HG02678 (cell line): ENCODE measurements around the gene IGFL2.
"Not testable (repeated sequence)": the region's sequence is repeated elsewhere in the genome, so short reads cannot be mapped to it uniquely, and the experiment has no call there.

Source experiments
- ATAC-seq: cut with Tn5 transposase; IDR thresholded peaks from one replicate; pipeline ENCODE4 v1.9.1; 2021; ENCODE audit warnings: mild to moderate bottlenecking, moderate library complexity; ENCODE audit not compliant: unreplicated experiment

Gene IGFL2

DNA sequence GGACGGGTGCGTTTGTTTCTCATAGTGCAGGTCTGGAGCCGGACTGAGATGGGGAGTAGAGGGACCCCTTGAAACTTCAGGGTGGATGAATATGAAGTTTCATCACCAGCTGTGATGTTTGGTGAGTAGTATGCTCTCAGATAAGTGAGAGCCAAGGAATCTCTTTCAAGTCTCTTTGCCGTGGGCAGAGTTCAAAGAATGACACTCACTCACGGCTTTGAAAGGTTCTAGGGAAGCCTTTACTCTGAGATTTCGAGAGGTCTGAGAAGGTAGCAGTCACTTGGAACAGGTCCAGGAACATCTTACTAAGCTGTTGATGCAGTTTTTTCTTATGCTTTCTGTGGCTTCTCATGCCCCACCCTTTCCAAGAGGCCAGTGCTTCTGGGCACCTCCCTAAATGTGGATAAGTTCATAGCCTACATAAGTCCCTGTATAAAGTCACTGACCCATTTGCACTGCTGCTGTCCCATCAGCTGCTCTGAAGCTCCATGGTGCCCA is at the start of gene IGFL2:
IGFL2 (plus strand) TSS at position 448 of the 498 bp plus-strand sequence; CDS start at position 489, 41 bp downstream.
- no peak for ATAC-seq

GRCh38 chr19:46100344-46100743 is 47.7 kb upstream of the IGFL2 start:
- ATAC-seq: no peak

DNA sequence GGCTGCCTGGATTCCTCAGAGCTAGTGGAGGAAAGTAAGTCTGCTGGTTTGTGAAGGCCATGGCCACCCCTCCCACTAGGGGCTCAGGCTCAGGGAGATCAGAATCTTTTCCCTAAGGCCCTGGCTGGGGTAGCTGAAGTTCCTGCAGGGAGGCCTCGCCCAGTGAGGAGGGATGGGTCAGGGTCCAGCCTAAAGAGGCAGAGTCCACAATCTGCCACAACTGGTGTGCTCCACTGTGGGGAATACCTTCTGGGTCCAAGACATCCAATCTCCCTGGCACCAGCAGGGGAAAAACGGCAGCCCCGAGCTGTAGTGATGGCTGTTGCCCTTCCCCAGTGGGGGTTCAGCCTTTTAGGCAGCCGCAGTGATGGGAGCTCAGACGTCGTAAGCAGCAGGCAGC is 46.7 kb upstream of the IGFL2 start:
- ATAC-seq: no peak

- ATAC-seq: not testable (repeated sequence)
These were observed 45.7 kb upstream of the IGFL2 start for GRCh38 chr19:46102333-46102732.

DNA sequence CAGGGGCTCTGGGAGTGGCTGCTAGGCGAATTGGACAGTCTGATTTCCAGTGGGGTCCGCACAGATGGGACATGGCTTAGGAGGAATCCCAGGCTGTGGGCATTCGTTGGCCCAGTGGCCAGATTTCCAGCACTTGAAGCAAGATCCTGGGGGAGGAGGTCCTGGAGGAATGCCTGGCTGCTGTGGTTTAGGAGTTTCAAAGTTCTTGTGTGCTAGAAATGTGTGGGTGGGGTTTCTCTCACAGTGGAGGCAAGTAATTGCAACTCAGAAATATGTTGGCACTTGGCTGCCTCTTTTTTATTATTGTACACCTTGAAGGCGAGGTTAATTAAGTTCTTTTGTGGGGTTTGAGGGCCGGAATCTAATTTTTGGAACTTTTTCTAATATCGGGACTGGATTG is 40.7 kb upstream of the IGFL2 start:
- no peak for ATAC-seq

DNA sequence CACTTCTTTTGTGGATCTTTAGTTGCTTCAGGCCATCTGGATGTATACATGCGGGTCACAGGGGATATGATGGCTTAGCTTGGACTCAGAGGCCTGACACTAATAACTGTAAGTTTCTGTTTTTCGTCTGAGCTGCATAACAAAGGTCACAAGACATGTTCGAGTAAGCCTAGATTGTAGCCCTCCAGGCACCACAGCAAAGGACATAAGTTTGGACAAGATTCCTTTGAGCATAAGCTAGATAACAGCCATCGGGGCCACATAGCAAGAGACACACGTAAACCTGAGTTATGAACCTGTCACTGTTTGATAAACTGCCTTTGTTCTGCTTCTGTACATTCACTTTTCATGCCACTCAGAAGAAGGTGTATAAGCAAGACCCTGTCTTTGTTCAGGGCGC is 38.2 kb upstream of the IGFL2 start:
- ATAC-seq: no peak

DNA sequence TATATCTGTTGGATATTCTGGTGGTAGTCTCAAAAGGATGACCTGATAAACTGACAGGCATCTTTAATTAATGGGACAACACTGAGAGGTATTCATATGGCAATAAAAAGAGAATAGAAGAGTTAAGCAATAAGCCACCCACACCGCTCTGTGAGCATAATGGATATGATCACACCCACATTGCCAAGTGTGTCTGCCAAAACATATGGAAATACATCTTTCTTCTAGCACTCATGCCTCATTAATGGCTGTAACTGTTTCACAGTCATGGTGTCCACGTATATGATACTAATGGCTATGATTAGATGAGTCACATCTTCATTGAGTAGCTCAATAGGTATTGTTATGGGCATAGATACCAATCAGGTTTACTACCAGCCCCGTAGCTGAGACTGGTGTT is 36.7 kb upstream of the IGFL2 start:
- no peak for ATAC-seq

- no peak for ATAC-seq
These were observed 35.5 kb upstream of the IGFL2 start for GRCh38 chr19:46112527-46112926.

- no peak for ATAC-seq
These were observed 34.3 kb upstream of the IGFL2 start for GRCh38 chr19:46113726-46114125.

- ATAC-seq: no peak
These were observed 32.5 kb upstream of the IGFL2 start for GRCh38 chr19:46115396-46116106.

GRCh38 chr19:46116121-46116520 is 31.9 kb upstream of the IGFL2 start:
- no peak for ATAC-seq

- no peak for ATAC-seq
These were observed 29.9 kb upstream of the IGFL2 start for GRCh38 chr19:46118136-46118535.

DNA sequence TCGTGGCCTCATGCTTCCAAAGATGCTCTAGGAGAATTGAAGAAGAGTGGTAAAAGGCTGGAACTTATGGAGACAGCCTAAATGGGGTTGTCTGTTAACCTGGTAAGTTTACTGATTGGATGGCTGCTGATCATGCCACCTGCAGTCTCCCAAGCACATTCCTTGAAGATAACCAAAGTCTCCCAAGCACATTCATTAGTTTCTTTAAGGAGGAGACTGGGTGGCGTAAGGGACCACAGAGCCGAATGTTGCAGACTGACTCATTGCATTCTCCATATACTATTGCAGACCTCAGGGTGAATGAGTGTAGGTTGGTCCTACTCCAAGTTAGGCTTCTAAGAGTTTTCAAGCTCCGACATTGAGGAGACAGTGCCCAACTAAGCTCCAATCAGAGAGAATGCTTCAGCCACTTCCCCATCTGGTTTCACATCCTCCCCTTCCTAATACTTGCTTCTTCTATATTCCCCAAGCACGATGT is 23.4 kb upstream of the IGFL2 start, which contains the start of gene IGFL3:
IGFL3 (minus strand) TSS at position 51 of the 478 bp plus-strand sequence; CDS start at position 12, 39 bp downstream.
- ATAC-seq: no peak

DNA sequence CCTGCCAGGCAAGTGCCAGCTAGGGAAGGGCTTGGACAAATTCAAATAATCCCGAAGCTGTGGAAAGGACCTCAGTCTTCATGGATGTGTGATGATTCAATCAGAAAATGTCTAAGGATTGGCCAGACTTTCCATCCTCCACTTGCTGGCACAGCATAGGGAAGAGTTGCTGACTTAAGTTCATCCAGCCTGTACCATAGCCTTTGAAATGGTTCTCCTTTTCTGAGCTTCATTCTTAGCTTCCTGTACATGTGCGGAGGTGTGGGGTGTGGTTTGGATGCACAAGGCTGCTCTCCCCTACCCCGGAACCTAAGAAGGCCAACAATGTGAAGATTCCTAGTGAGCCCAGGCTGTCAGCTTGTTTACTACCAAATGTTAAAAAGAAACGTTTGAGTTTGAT is 22.6 kb upstream of the IGFL2 start:
- no peak for ATAC-seq

DNA sequence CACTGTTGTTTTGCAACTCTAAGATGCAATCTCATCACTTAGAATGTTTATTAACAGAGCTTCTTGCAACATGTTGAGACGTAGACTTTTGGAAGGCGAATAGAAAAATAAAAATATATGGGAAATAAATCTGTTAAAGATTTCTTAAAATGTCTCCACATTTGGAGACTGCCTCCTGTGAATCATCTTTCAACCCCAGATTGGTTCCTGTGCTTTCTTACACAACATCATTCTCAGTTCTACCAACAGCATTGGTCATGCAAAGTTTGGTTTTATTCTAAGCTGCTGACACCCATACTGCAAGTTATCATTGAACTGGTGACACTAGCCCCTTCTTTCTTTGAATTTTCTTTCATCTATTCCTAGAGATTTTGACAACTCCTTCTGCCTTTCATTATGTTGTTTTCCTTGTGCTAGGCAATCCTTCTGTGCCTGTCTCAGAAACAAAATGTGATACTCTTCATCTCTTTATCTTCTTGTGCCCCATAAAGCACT is 21.9 kb upstream of the IGFL2 start:
- no peak for ATAC-seq

DNA sequence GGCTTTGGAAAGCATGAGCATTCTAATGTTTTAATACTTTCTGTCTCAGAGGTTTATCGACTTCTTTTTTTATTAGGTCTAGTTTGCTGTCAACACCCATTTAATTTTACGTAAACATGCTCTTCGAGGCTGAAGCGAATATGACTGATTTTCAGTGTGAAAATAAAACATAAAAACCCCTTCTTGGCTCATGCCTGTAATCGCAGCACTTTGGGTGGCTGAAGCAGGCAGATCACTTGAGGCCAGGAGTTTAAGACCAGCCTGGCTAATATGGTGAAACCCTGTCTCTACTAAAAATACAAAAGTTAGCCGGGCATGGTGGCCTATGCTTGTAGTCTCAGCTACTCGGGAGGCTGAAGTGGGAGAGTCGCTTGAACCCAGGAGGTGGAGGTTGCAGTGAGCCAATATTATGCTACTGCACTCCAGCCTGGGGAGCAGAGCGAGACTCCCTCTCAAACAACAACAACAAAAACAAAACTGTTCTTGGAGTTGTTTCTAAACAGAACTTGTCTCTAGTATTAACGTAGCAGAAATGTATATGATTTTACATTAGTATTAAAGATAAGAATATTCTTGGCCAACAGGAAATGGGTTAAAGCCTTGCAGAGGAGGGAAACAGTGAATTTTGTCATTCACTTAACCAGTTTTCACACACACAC is 16.4 kb upstream of the IGFL2 start:
- no peak for ATAC-seq

- no peak for ATAC-seq
These were observed 15.4 kb upstream of the IGFL2 start for GRCh38 chr19:46132508-46133100.

GRCh38 chr19:46133101-46133627 is 14.9 kb upstream of the IGFL2 start:
- no peak for ATAC-seq

DNA sequence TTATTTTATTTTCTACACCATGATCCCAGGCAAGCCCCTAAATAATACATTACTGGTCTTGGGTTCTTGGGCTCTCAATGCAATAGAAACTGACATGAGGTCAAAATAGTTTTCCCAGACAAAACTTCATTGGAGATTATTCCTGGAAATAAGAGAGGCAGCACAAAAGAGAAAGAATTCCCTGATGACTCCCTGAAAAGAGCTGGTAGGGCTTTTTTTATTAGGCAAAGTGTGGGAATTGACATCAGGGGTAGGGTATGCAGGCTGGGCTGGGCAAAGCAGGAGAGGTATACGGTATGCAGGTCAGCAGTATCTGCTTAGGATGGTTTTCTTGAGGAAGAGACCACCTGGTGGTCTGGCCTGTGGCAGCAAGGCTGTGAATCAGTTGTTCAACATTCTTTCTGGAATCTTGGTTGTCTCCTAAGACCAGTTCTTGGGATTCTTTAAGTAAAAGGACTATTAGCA is 14.2 kb upstream of the IGFL2 start:
- ATAC-seq: no peak

DNA sequence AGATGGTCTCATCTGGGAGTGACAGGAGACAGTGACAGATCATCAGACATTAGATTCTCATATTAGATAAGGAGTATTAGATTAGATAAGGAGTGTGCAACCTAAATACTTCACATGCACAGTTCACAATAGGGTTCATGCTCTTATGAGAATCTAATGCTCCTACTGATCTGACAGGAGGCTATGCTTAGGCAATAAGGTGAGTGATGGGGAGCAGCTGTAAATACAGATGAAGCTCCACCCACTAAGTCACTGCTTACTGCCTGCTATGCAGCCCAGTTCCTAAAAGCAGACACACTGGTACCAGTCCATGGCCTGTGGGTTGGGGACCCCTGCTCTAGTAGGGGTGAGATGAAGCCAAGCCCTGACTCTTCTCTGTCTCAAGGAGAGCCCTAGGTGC is 13.5 kb upstream of the IGFL2 start:
- ATAC-seq: no peak

- ATAC-seq: no peak
These were observed 10.0 kb upstream of the IGFL2 start for GRCh38 chr19:46137915-46138473.
